GM21381 (cell line): ENCODE measurements around the gene RNU1-4.
A peak's percentile ranks its signal among the peaks of the same experiment; 100 is the strongest.
"Not testable (repeated sequence)": the region's sequence is repeated elsewhere in the genome, so short reads cannot be mapped to it uniquely, and the experiment has no call there.

Source experiments
- ATAC-seq: cut with Tn5 transposase; IDR thresholded peaks from one replicate; pipeline ENCODE4 v1.9.1; 2021; ENCODE audit warnings: mild to moderate bottlenecking, moderate library complexity; ENCODE audit not compliant: unreplicated experiment

Gene RNU1-4

GRCh38 chr1:16740047-16740964, at the start of gene RNU1-4:
RNU1-4 (plus strand) TSS chr1:16740516.
- ATAC-seq, result peak; percentile 86

- ATAC-seq, result not testable (repeated sequence)
Measured at GRCh38 chr1:16690971-16691682, 49.2 kb upstream of the RNU1-4 start.

- not testable (repeated sequence) for ATAC-seq
Measured at GRCh38 chr1:16692283-16692682, 48.0 kb upstream of the RNU1-4 start.

- ATAC-seq, result not testable (repeated sequence)
Measured at GRCh38 chr1:16692717-16693448, 47.4 kb upstream of the RNU1-4 start.

GRCh38 chr1:16693449-16694307, 46.6 kb upstream of the RNU1-4 start:
- ATAC-seq, result not testable (repeated sequence)

GRCh38 chr1:16694308-16694702, 46.0 kb upstream of the RNU1-4 start:
- ATAC-seq, result not testable (repeated sequence)

GRCh38 chr1:16696507-16697150, 43.7 kb upstream of the RNU1-4 start:
- ATAC-seq, result not testable (repeated sequence)

GRCh38 chr1:16697152-16697551, 43.2 kb upstream of the RNU1-4 start:
- ATAC-seq, result not testable (repeated sequence)

GRCh38 chr1:16699440-16699839, 40.9 kb upstream of the RNU1-4 start:
- not testable (repeated sequence) for ATAC-seq

GRCh38 chr1:16700138-16700895, 40.0 kb upstream of the RNU1-4 start:
- ATAC-seq, result not testable (repeated sequence)

- not testable (repeated sequence) for ATAC-seq
Measured at GRCh38 chr1:16701189-16701588, 39.1 kb upstream of the RNU1-4 start.

GRCh38 chr1:16702280-16702679, 38.0 kb upstream of the RNU1-4 start:
- not testable (repeated sequence) for ATAC-seq

GRCh38 chr1:16703141-16703540, 37.2 kb upstream of the RNU1-4 start:
- ATAC-seq, result not testable (repeated sequence)

GRCh38 chr1:16703602-16704001, 36.7 kb upstream of the RNU1-4 start:
- not testable (repeated sequence) for ATAC-seq

- not testable (repeated sequence) for ATAC-seq
Measured at GRCh38 chr1:16704076-16704475, 36.2 kb upstream of the RNU1-4 start.

GRCh38 chr1:16704502-16705100, 35.7 kb upstream of the RNU1-4 start:
- not testable (repeated sequence) for ATAC-seq

- ATAC-seq, result not testable (repeated sequence)
Measured at GRCh38 chr1:16706302-16706701, 34.0 kb upstream of the RNU1-4 start.
